ENCODE data around the gene TOPORS. TPM values are rescaled to one million over a fixed set of nuclear protein-coding genes. Genes with fewer than 3 reads are reported as not detected.
"Not testable (repeated sequence)": the region's sequence is repeated elsewhere in the genome, so short reads cannot be mapped to it uniquely, and the experiment has no call there.

The TOPORS gene
- 10 to 100 TPM; 13.9 to 28.4 (median 22.4) TPM for polyA plus RNA-seq

- Mint-ChIP-seq H3K4me1 (peaks cover 47 to 85% of the 10 kb centered on the region in 2 donors), H3K4me3 (peak within 1 kb of the TSS; percentile 92 to 98 (median 97)), H3K27me3 (ENCODE audit: low read depth in 3 of 3) (peaks cover 2 to 17% (median 11%) of the 10 kb centered on the region in 3 donors), H3K36me3 (no peaks in the 10 kb centered on the region), H3K9me3 (no peaks in the 10 kb centered on the region), H3K27ac (peak within 1 kb of the TSS; percentile 98 to 99 (median 99))
- peak; percentile 82 to 87 (median 86) for DNase-seq
Observed at GRCh38 chr9:32552172-32552872, at the start of gene TOPORS, which contains the start of gene SMIM27. TSS of gene TOPORS (minus strand) at chr9:32552586. CDS start at chr9:32552436, 150 bp downstream. TSS of gene SMIM27 (plus strand) at chr9:32552327. CDS start at chr9:32552435, 108 bp downstream.

- H3K36me3 Mint-ChIP-seq; H3K9me3 Mint-ChIP-seq; H3K27me3 Mint-ChIP-seq (ENCODE audit: low read depth in 3 of 3); H3K27ac Mint-ChIP-seq; H3K4me1 Mint-ChIP-seq; DNase-seq; H3K4me3 Mint-ChIP-seq: not testable (repeated sequence)
Observed at GRCh38 chr9:32599021-32599420, 46.6 kb upstream of the TOPORS start.

GRCh38 chr9:32596936-32597335, 44.5 kb upstream of the TOPORS start:
- Mint-ChIP-seq H3K4me3 (no peak overlapping the region), H3K9me3 (no peaks in the 10 kb centered on the region), H3K27ac (no peak overlapping the region), H3K4me1 (no peaks in the 10 kb centered on the region), H3K36me3 (no peaks in the 10 kb centered on the region), H3K27me3 (ENCODE audit: low read depth in 3 of 3) (peaks cover under 1 to 14% (median 8%) of the 10 kb centered on the region in 3 donors)
- no peak for DNase-seq

GRCh38 chr9:32596096-32596865, 43.9 kb upstream of the TOPORS start:
- Mint-ChIP-seq H3K4me3 (no peak overlapping the region), H3K27ac (no peak overlapping the region), H3K9me3 (no peaks in the 10 kb centered on the region), H3K36me3 (no peaks in the 10 kb centered on the region), H3K4me1 (no peaks in the 10 kb centered on the region), H3K27me3 (ENCODE audit: low read depth in 3 of 3) (peaks cover 4 to 21% (median 8%) of the 10 kb centered on the region in 3 donors)
- no peak for DNase-seq

GRCh38 chr9:32590898-32591297, 38.5 kb upstream of the TOPORS start:
- no peak for DNase-seq
- Mint-ChIP-seq H3K4me3 (no peak overlapping the region), H3K4me1 (no peaks in the 10 kb centered on the region), H3K36me3 (no peaks in the 10 kb centered on the region), H3K27me3 (ENCODE audit: low read depth in 3 of 3) (peaks cover 4 to 24% (median 9%) of the 10 kb centered on the region in 3 donors), H3K27ac (no peak overlapping the region), H3K9me3 (no peaks in the 10 kb centered on the region)

GRCh38 chr9:32590476-32590875, 38.1 kb upstream of the TOPORS start:
- H3K9me3 Mint-ChIP-seq: no peaks in the 10 kb centered on the region
- peaks cover 4 to 22% (median 8%) of the 10 kb centered on the region in 3 donors for H3K27me3 Mint-ChIP-seq (ENCODE audit: low read depth in 3 of 3)
- H3K4me1 Mint-ChIP-seq: no peaks in the 10 kb centered on the region
- no peaks in the 10 kb centered on the region for H3K36me3 Mint-ChIP-seq
- H3K27ac Mint-ChIP-seq: no peak overlapping the region
- DNase-seq: no peak
- no peak overlapping the region for H3K4me3 Mint-ChIP-seq

- H3K27ac Mint-ChIP-seq: no peak overlapping the region
- DNase-seq: no peak
- H3K4me3 Mint-ChIP-seq: no peak overlapping the region
- no peaks in the 10 kb centered on the region for H3K36me3 Mint-ChIP-seq
- peaks cover 4 to 22% (median 7%) of the 10 kb centered on the region in 3 donors for H3K27me3 Mint-ChIP-seq (ENCODE audit: low read depth in 3 of 3)
- no peaks in the 10 kb centered on the region for H3K4me1 Mint-ChIP-seq
- no peaks in the 10 kb centered on the region for H3K9me3 Mint-ChIP-seq
Observed at GRCh38 chr9:32589083-32589723, 36.8 kb upstream of the TOPORS start.

GRCh38 chr9:32587901-32588300, 35.5 kb upstream of the TOPORS start:
- no peaks in the 10 kb centered on the region for H3K4me1 Mint-ChIP-seq
- no peaks in the 10 kb centered on the region for H3K36me3 Mint-ChIP-seq
- no peaks in the 10 kb centered on the region for H3K9me3 Mint-ChIP-seq
- no peak overlapping the region for H3K27ac Mint-ChIP-seq
- H3K27me3 Mint-ChIP-seq (ENCODE audit: low read depth in 3 of 3): peaks cover 4 to 16% (median 7%) of the 10 kb centered on the region in 3 donors
- DNase-seq: no peak
- H3K4me3 Mint-ChIP-seq: no peak overlapping the region

- H3K27ac Mint-ChIP-seq: no peak overlapping the region
- H3K27me3 Mint-ChIP-seq (ENCODE audit: low read depth in 3 of 3): peaks cover 2 to 6% (median 2%) of the 10 kb centered on the region in 3 donors
- DNase-seq: no peak
- no peaks in the 10 kb centered on the region for H3K36me3 Mint-ChIP-seq
- H3K9me3 Mint-ChIP-seq: no peaks in the 10 kb centered on the region
- no peak overlapping the region for H3K4me3 Mint-ChIP-seq
- no peaks in the 10 kb centered on the region for H3K4me1 Mint-ChIP-seq
Observed at GRCh38 chr9:32584784-32585183, 32.4 kb upstream of the TOPORS start.

- Mint-ChIP-seq H3K27me3 (ENCODE audit: low read depth in 3 of 3) (peaks cover 3 to 6% (median 4%) of the 10 kb centered on the region in 3 donors), H3K4me3 (no peak overlapping the region), H3K27ac (no peak overlapping the region), H3K4me1 (no peaks in the 10 kb centered on the region), H3K36me3 (no peaks in the 10 kb centered on the region), H3K9me3 (no peaks in the 10 kb centered on the region)
- DNase-seq: peak in 1 of 3 donors; percentile 17
Observed at GRCh38 chr9:32581512-32582143, 29.2 kb upstream of the TOPORS start.

- Mint-ChIP-seq H3K27me3 (ENCODE audit: low read depth in 3 of 3) (peaks cover 4% of the 10 kb centered on the region in 3 donors), H3K4me1 (no peaks in the 10 kb centered on the region), H3K27ac (no peak overlapping the region), H3K9me3 (no peaks in the 10 kb centered on the region), H3K36me3 (no peaks in the 10 kb centered on the region), H3K4me3 (no peak overlapping the region)
- DNase-seq: no peak
Observed at GRCh38 chr9:32580631-32581300, 28.4 kb upstream of the TOPORS start.

GRCh38 chr9:32579706-32580331, 27.4 kb upstream of the TOPORS start:
- Mint-ChIP-seq H3K27me3 (ENCODE audit: low read depth in 3 of 3) (peaks cover 2 to 4% (median 4%) of the 10 kb centered on the region in 3 donors), H3K4me3 (no peak overlapping the region), H3K27ac (no peak overlapping the region), H3K4me1 (no peaks in the 10 kb centered on the region), H3K9me3 (no peaks in the 10 kb centered on the region), H3K36me3 (no peaks in the 10 kb centered on the region)
- peak; percentile 55 to 64 (median 58) for DNase-seq

- H3K27ac Mint-ChIP-seq: no peak overlapping the region
- no peaks in the 10 kb centered on the region for H3K9me3 Mint-ChIP-seq
- no peak for DNase-seq
- H3K27me3 Mint-ChIP-seq (ENCODE audit: low read depth in 3 of 3): peaks cover 2 to 4% (median 4%) of the 10 kb centered on the region in 3 donors
- H3K36me3 Mint-ChIP-seq: no peaks in the 10 kb centered on the region
- peaks cover 0 to 2% of the 10 kb centered on the region in 2 donors for H3K4me1 Mint-ChIP-seq
- no peak overlapping the region for H3K4me3 Mint-ChIP-seq
Observed at GRCh38 chr9:32578976-32579375, 26.6 kb upstream of the TOPORS start.
